Measurements from ENCODE around the gene IL16. TPM values are rescaled to one million over a fixed set of nuclear protein-coding genes. Genes with fewer than 3 reads are reported as not detected.
A peak's percentile ranks its signal among the peaks of the same experiment; 100 is the strongest.

The IL16 gene
- total RNA-seq, 1 donor from 2014 or later = 0.99 TPM

- DNase-seq (ENCODE audit: low read depth in 2 of 2) = no peak
Measured at GRCh38 chr15:81254916-81255290, 58.2 kb downstream of the IL16 start.

- DNase-seq (ENCODE audit: low read depth in 2 of 2) = no peak
Measured at GRCh38 chr15:81255315-81255957, 58.8 kb downstream of the IL16 start.

GRCh38 chr15:81255958-81256320 lies 59.3 kb downstream of the IL16 start:
- DNase-seq (ENCODE audit: low read depth in 2 of 2) = no peak

GRCh38 chr15:81256916-81257315 lies 60.2 kb downstream of the IL16 start:
- peak; percentile 40 to 42 for DNase-seq (ENCODE audit: low read depth in 2 of 2)

- DNase-seq (ENCODE audit: low read depth in 2 of 2) = no peak
Measured at GRCh38 chr15:81257435-81257834, 60.8 kb downstream of the IL16 start.

- DNase-seq (ENCODE audit: low read depth in 2 of 2) = no peak
Measured at GRCh38 chr15:81258455-81258854, 61.8 kb downstream of the IL16 start.

GRCh38 chr15:81259760-81260298 lies 63.1 kb downstream of the IL16 start:
- no peak for DNase-seq (ENCODE audit: low read depth in 2 of 2)

- no peak for DNase-seq (ENCODE audit: low read depth in 2 of 2)
Measured at GRCh38 chr15:81261172-81261811, 64.6 kb downstream of the IL16 start.

- DNase-seq (ENCODE audit: low read depth in 2 of 2) = no peak
Measured at GRCh38 chr15:81263477-81263876, 66.8 kb downstream of the IL16 start.

GRCh38 chr15:81264072-81264857 lies 67.6 kb downstream of the IL16 start:
- no peak for DNase-seq (ENCODE audit: low read depth in 2 of 2)

GRCh38 chr15:81265256-81265943 lies 68.7 kb downstream of the IL16 start:
- DNase-seq (ENCODE audit: low read depth in 2 of 2) = peak in 1 of 2 donors; percentile 16

- peak; percentile 82 to 86 for DNase-seq (ENCODE audit: low read depth in 2 of 2)
Measured at GRCh38 chr15:81265944-81266775, 69.5 kb downstream of the IL16 start.

- no peak for DNase-seq (ENCODE audit: low read depth in 2 of 2)
Measured at GRCh38 chr15:81268340-81268739, 71.7 kb downstream of the IL16 start.

GRCh38 chr15:81268881-81269601 lies 72.4 kb downstream of the IL16 start:
- no peak for DNase-seq (ENCODE audit: low read depth in 2 of 2)

- DNase-seq (ENCODE audit: low read depth in 2 of 2) = no peak
Measured at GRCh38 chr15:81270188-81270587, 73.5 kb downstream of the IL16 start.

GRCh38 chr15:81270781-81271491 lies 74.3 kb downstream of the IL16 start:
- DNase-seq (ENCODE audit: low read depth in 2 of 2) = no peak

- no peak for DNase-seq (ENCODE audit: low read depth in 2 of 2)
Measured at GRCh38 chr15:81271761-81272644, 75.3 kb downstream of the IL16 start.

- DNase-seq (ENCODE audit: low read depth in 2 of 2) = no peak
Measured at GRCh38 chr15:81273200-81273599, 76.5 kb downstream of the IL16 start.

- DNase-seq (ENCODE audit: low read depth in 2 of 2) = no peak
Measured at GRCh38 chr15:81273855-81274254, 77.2 kb downstream of the IL16 start.

All from lung microvascular endothelial cell (primary cell).